GM23338 (cell line): Measurements from ENCODE around the gene EGLN3. TPM values are rescaled to one million over a fixed set of nuclear protein-coding genes. Genes with fewer than 3 reads are reported as not detected.
A peak's percentile ranks its signal among the peaks of the same experiment; 100 is the strongest.

Experiments used
- ATAC-seq: fragments of 200-7000 bp; cut with Tn5 transposase; 3 replicates; pipeline ENCODE4 v1.9.1; 2020
- DNase-seq: peaks from one replicate; pipeline ENCODE4 v3.0.0-alpha.2; 2015; ENCODE audit warnings: low spot score
- H2AFZ ChIP-seq: fragments of 200-600 bp; sonication (generic); 2 replicates; pipeline ENCODE4 v1.8.0; 2016; ENCODE audit warnings: antibody characterized with exemption, mild to moderate bottlenecking, moderate library complexity
- H3F3A ChIP-seq: fragments of 200-600 bp; sonication (generic); replicated peaks from 2 replicates; pipeline ENCODE4 v1.8.0; 2017; ENCODE audit warnings: antibody characterized with exemption, mixed run types, low read depth
- H3K27ac ChIP-seq: fragments of 200-600 bp; sonication (generic); 2 replicates; pipeline ENCODE4 v1.6.1; 2016; ENCODE audit warnings: low read depth
- H3K27me3 ChIP-seq: fragments of 200-600 bp; sonication (generic); 2 replicates; pipeline ENCODE4 v1.8.0; 2016; ENCODE audit warnings: mild to moderate bottlenecking, mixed run types, moderate library complexity; ENCODE audit not compliant: insufficient read depth
- H3K36me3 ChIP-seq: fragments of 200-600 bp; sonication (generic); 2 replicates; pipeline ENCODE4 v1.8.0; 2016; ENCODE audit warnings: mild to moderate bottlenecking; ENCODE audit not compliant: insufficient read depth
- H3K4me1 ChIP-seq: fragments of 200-600 bp; sonication (generic); 2 replicates; pipeline ENCODE4 v1.8.0; 2016; ENCODE audit warnings: mild to moderate bottlenecking, moderate library complexity; ENCODE audit not compliant: insufficient read depth
- H3K4me2 ChIP-seq: fragments of 200-600 bp; sonication (generic); 2 replicates; pipeline ENCODE4 v1.7.1; 2017; ENCODE audit warnings: mixed run types
- H3K4me3 ChIP-seq: fragments of 200-600 bp; sonication (generic); 2 replicates; pipeline ENCODE4 v1.6.1; 2016; ENCODE audit warnings: mixed run types
- H3K79me2 ChIP-seq: fragments of 200-600 bp; sonication (generic); replicated peaks from 2 replicates; pipeline ENCODE4 v1.8.0; 2017; ENCODE audit warnings: mild to moderate bottlenecking; ENCODE audit not compliant: insufficient read depth
- H3K9me2 ChIP-seq: fragments of 200-600 bp; sonication (generic); 2 replicates; pipeline ENCODE4 v1.8.0; 2017; ENCODE audit not compliant: insufficient read depth
- H4K20me1 ChIP-seq: fragments of 200-600 bp; sonication (generic); replicated peaks from 2 replicates; pipeline ENCODE4 v1.8.0; 2017; ENCODE audit warnings: mild to moderate bottlenecking; ENCODE audit not compliant: insufficient read depth
- H3K27ac Mint-ChIP-seq: 2 replicates; pipeline ENCODE4 v1.8.0; 2020; ENCODE audit warnings: inconsistent platforms, mild to moderate bottlenecking, moderate library complexity, mixed read lengths
- H3K27me3 Mint-ChIP-seq: 3 replicates; pipeline ENCODE4 v1.8.0; 2022; ENCODE audit warnings: low read depth, mild to moderate bottlenecking, moderate library complexity, mixed read lengths, inconsistent platforms; ENCODE audit not compliant: insufficient read depth, poor library complexity
- H3K36me3 Mint-ChIP-seq: 3 replicates; pipeline ENCODE4 v1.8.0; 2021; ENCODE audit warnings: low read depth, mild to moderate bottlenecking, inconsistent platforms, moderate library complexity, mixed read lengths
- H3K4me1 Mint-ChIP-seq: 3 replicates; pipeline ENCODE4 v1.8.0; 2020; ENCODE audit warnings: mild to moderate bottlenecking, inconsistent platforms, mixed read lengths
- H3K4me3 Mint-ChIP-seq: 3 replicates; pipeline ENCODE4 v1.8.0; 2021; ENCODE audit warnings: moderate library complexity, mild to moderate bottlenecking, inconsistent platforms, mixed read lengths
- H3K9me3 Mint-ChIP-seq: 3 replicates; pipeline ENCODE4 v1.8.0; 2020; ENCODE audit warnings: moderate library complexity, mild to moderate bottlenecking, inconsistent platforms, mixed read lengths
- ETS1 ChIP-seq: IDR thresholded peaks from 2 replicates; pipeline ENCODE4 v1.6.1; 2016; ENCODE audit warnings: antibody characterized with exemption
- EZH2 ChIP-seq: fragments of 200-600 bp; sonication (generic); IDR thresholded peaks from one replicate; pipeline ENCODE4 v1.8.0; 2017; ENCODE audit warnings: antibody characterized with exemption, mild to moderate bottlenecking, low read depth; ENCODE audit not compliant: unreplicated experiment
- EZH2phosphoT487 ChIP-seq: fragments of 200-600 bp; sonication (generic); IDR thresholded peaks from one replicate; pipeline ENCODE4 v1.8.1; 2018; ENCODE audit warnings: antibody characterized with exemption; ENCODE audit not compliant: unreplicated experiment
- NANOG ChIP-seq: IDR thresholded peaks from 2 replicates; pipeline ENCODE4 v1.6.1; 2016; ENCODE audit warnings: antibody characterized with exemption, borderline replicate concordance
- POLR2AphosphoS5 ChIP-seq: IDR thresholded peaks from 2 replicates; pipeline ENCODE4 v1.6.1; 2016; ENCODE audit warnings: antibody characterized with exemption, low read depth
- REST ChIP-seq: IDR thresholded peaks from one replicate; pipeline ENCODE4 v1.6.1; 2018; ENCODE audit warnings: antibody characterized with exemption; ENCODE audit not compliant: unreplicated experiment
- STAT1 ChIP-seq: IDR thresholded peaks from one replicate; pipeline ENCODE4 v1.6.1; 2016; ENCODE audit warnings: antibody characterized with exemption; ENCODE audit not compliant: unreplicated experiment
- ZNF114 ChIP-seq: fragments of 250-450 bp; sonication (Bioruptor Pico); IDR thresholded peaks from 2 replicates; pipeline ENCODE4 v1.5.0; 2020; ENCODE audit warnings: mild to moderate bottlenecking, moderate library complexity
- ZNF331 ChIP-seq: fragments of 250-450 bp; sonication (Bioruptor Pico); IDR thresholded peaks from 2 replicates; pipeline ENCODE4 v1.5.0; 2020; ENCODE audit warnings: low read depth, mild to moderate bottlenecking, moderate library complexity
- polyA plus RNA-seq: library from polyadenylated mRNA; unstranded; fragments of >200 nt; fragmentation: Nextera tagmentation; extraction: Ambion mirVana; gene quantifications from 2 replicates; pipeline ENCODE4 v1.2.1, GENCODE V29; 2016
- total RNA-seq: library from RNA; depleted of rRNA; stranded (reverse); fragments of >200 nt; shearing (Covaris generic); gene quantifications from 2 replicates; pipeline ENCODE4 v1.2.3, GENCODE V29; 2014
- TF ChIP-seq, protein P1 (sequence below): fragments of 250-450 bp; sonication (Bioruptor Pico); IDR thresholded peaks from 2 replicates; pipeline ENCODE4 v1.5.0; 2020; ENCODE audit warnings: mild to moderate bottlenecking, moderate library complexity

EGLN3 gene
- total and polyA plus RNA-seq, 2 experiments from 2014 or later, result 26.8 to 42.9 TPM

DNA sequence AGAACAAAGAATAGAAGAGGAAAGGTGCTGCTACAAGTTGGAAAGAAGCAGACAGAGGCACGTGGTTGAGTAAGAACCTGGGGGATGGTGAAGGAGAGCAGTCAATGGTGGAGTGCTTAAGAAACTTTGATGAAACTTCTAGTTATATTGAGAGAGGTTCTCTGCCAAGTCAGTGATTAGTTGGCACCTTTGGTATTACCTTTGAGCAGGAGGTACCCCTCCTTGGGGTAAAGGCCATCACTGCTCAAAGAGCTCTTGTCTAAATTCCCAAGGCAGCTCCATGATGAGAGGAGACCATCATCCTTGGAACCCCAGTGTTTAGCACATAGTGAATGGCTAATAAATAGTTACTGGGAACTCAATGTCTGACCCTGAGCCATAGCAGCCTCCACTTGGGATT lies 1.7 kb upstream of the EGLN3 start:
- Mint-ChIP-seq H3K4me1 (peaks cover 26% of the 10 kb centered on the region), H3K27ac (peak overlapping the region; percentile 41; the same call in 1 of the 2 replicates), H3K27me3 (peaks cover 21% of the 10 kb centered on the region), H3K36me3 (no peaks in the 10 kb centered on the region), H3K4me3 (no peak overlapping the region), H3K9me3 (no peaks in the 10 kb centered on the region)
- DNase-seq (no peak), ATAC-seq (no peak)
- no peak for TF ChIP-seq EZH2phosphoT487
- TF ChIP-seq, protein P1, sequence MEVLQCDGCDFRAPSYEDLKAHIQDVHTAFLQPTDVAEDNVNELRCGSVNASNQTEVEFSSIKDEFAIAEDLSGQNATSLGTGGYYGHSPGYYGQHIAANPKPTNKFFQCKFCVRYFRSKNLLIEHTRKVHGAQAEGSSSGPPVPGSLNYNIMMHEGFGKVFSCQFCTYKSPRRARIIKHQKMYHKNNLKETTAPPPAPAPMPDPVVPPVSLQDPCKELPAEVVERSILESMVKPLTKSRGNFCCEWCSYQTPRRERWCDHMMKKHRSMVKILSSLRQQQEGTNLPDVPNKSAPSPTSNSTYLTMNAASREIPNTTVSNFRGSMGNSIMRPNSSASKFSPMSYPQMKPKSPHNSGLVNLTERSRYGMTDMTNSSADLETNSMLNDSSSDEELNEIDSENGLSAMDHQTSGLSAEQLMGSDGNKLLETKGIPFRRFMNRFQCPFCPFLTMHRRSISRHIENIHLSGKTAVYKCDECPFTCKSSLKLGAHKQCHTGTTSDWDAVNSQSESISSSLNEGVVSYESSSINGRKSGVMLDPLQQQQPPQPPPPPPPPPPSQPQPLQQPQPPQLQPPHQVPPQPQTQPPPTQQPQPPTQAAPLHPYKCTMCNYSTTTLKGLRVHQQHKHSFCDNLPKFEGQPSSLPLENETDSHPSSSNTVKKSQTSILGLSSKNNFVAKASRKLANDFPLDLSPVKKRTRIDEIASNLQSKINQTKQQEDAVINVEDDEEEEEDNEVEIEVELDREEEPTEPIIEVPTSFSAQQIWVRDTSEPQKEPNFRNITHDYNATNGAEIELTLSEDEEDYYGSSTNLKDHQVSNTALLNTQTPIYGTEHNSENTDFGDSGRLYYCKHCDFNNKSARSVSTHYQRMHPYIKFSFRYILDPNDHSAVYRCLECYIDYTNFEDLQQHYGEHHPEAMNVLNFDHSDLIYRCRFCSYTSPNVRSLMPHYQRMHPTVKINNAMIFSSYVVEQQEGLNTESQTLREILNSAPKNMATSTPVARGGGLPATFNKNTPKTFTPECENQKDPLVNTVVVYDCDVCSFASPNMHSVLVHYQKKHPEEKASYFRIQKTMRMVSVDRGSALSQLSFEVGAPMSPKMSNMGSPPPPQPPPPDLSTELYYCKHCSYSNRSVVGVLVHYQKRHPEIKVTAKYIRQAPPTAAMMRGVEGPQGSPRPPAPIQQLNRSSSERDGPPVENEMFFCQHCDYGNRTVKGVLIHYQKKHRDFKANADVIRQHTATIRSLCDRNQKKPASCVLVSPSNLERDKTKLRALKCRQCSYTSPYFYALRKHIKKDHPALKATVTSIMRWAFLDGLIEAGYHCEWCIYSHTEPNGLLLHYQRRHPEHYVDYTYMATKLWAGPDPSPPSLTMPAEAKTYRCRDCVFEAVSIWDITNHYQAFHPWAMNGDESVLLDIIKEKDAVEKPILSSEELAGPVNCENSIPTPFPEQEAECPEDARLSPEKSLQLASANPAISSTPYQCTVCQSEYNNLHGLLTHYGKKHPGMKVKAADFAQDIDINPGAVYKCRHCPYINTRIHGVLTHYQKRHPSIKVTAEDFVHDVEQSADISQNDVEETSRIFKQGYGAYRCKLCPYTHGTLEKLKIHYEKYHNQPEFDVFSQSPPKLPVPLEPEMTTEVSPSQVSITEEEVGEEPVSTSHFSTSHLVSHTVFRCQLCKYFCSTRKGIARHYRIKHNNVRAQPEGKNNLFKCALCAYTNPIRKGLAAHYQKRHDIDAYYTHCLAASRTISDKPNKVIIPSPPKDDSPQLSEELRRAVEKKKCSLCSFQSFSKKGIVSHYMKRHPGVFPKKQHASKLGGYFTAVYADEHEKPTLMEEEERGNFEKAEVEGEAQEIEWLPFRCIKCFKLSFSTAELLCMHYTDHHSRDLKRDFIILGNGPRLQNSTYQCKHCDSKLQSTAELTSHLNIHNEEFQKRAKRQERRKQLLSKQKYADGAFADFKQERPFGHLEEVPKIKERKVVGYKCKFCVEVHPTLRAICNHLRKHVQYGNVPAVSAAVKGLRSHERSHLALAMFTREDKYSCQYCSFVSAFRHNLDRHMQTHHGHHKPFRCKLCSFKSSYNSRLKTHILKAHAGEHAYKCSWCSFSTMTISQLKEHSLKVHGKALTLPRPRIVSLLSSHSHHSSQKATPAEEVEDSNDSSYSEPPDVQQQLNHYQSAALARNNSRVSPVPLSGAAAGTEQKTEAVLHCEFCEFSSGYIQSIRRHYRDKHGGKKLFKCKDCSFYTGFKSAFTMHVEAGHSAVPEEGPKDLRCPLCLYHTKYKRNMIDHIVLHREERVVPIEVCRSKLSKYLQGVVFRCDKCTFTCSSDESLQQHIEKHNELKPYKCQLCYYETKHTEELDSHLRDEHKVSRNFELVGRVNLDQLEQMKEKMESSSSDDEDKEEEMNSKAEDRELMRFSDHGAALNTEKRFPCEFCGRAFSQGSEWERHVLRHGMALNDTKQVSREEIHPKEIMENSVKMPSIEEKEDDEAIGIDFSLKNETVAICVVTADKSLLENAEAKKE (CRISPR knock-in tag), result no peak
- TF ChIP-seq ZNF331 (CRISPR knock-in tag), result no peak
- TF ChIP-seq STAT1, result no peak
- no peak for TF ChIP-seq ZNF114 (CRISPR knock-in tag)
- Histone ChIP-seq H2AFZ (peak overlapping the region; percentile 50; the same call in 1 of the 2 replicates), H4K20me1 (peaks cover 8% of the 10 kb centered on the region; the same call in 1 of the 2 replicates), H3K79me2 (peaks cover 26% of the 10 kb centered on the region), H3K27me3 (peaks cover 15% of the 10 kb centered on the region), H3K4me1 (peaks cover 15% of the 10 kb centered on the region), H3K36me3 (no peaks in the 10 kb centered on the region), H3K27ac (no peak overlapping the region), H3F3A (no peaks in the 10 kb centered on the region), H3K9me2 (no peaks in the 10 kb centered on the region), H3K4me2 (no peak overlapping the region), H3K4me3 (no peak overlapping the region)

GRCh38 chr14:33951183-33951840 lies 438 bp upstream of the EGLN3 start:
- Histone ChIP-seq H3K79me2 (peaks cover 39% of the 10 kb centered on the region), H3K9me2 (no peaks in the 10 kb centered on the region), H3K4me3 (peak overlapping the region; percentile 33), H2AFZ (no peak overlapping the region), H3F3A (no peaks in the 10 kb centered on the region), H4K20me1 (peaks cover 8% of the 10 kb centered on the region; the same call in 1 of the 2 replicates), H3K36me3 (no peaks in the 10 kb centered on the region), H3K27me3 (peaks cover 15% of the 10 kb centered on the region), H3K27ac (peak overlapping the region; percentile 94), H3K4me1 (peaks cover 23% of the 10 kb centered on the region), H3K4me2 (peak overlapping the region; percentile 68)
- peak overlapping the region; percentile 71 for H3K4me3 Mint-ChIP-seq
- DNase-seq (peak; percentile 28), ATAC-seq (no peak)
- H3K9me3 Mint-ChIP-seq, result no peaks in the 10 kb centered on the region
- H3K36me3 Mint-ChIP-seq, result no peaks in the 10 kb centered on the region; the same call in 2 of the 3 replicates
- H3K27ac Mint-ChIP-seq, result peak overlapping the region; percentile 95
- H3K27me3 Mint-ChIP-seq, result peaks cover 21% of the 10 kb centered on the region
- H3K4me1 Mint-ChIP-seq, result peaks cover 34% of the 10 kb centered on the region
- TF ChIP-seq POLR2AphosphoS5, result no peak; the same call in 1 of the 2 replicates
- TF ChIP-seq EZH2, result no peak
- TF ChIP-seq STAT1, result no peak
- TF ChIP-seq NANOG, result no peak
- no peak for TF ChIP-seq ETS1
- no peak for TF ChIP-seq REST
- no peak for TF ChIP-seq ZNF331 (CRISPR knock-in tag)
- TF ChIP-seq EZH2phosphoT487, result no peak
